Measurements from ENCODE around the gene HK3. TPM values are rescaled to one million over a fixed set of nuclear protein-coding genes. Genes with fewer than 3 reads are reported as not detected.

Gene HK3
- total and polyA plus RNA-seq, 2 of the 8 experiments (the other 6 are each of a cell fraction or from before 2014, with no cell fraction given) = not detected

GRCh38 chr5:176891331-176891958 lies 7.7 kb downstream of the HK3 start:
- no peaks in the 10 kb centered on the region for H3K4me1 ChIP-seq (replicated peaks in 1 of 4; ENCODE audit: control insufficient read depth in 3 of 4, insufficient read depth in 4 of 4, low read length in 3 of 4)
- no peaks in the 10 kb centered on the region for H3K79me2 ChIP-seq (ENCODE audit: control insufficient read depth in 1 of 2, insufficient read depth in 2 of 2, low read length in 2 of 2)
- no peak overlapping the region for H2BK5ac ChIP-seq (ENCODE audit: low read depth, low read length)
- no peaks in the 10 kb centered on the region for H3K27me3 ChIP-seq (replicated peaks in 1 of 4; ENCODE audit: control insufficient read depth in 3 of 4, extremely low read depth in 1 of 4, insufficient read depth in 3 of 4, low read length in 3 of 4)
- no peaks in the 10 kb centered on the region for H3K9me3 ChIP-seq (ENCODE audit: insufficient read depth in 2 of 2, low read depth in 1 of 2, low read length in 1 of 2)
- no peak overlapping the region for H4K91ac ChIP-seq (replicated peaks; ENCODE audit: insufficient read length, low read length)
- H2BK120ac ChIP-seq (replicated peaks; ENCODE audit: low read depth, low read length) = no peak overlapping the region
- H3K9ac ChIP-seq (replicated peaks in 1 of 4; ENCODE audit: extremely low read depth in 1 of 4, low read depth in 3 of 4, low read length in 3 of 4) = no peak overlapping the region
- H2AFZ ChIP-seq (ENCODE audit: low read length) = no peak overlapping the region
- no peak overlapping the region; the same call in 1 of the 2 replicates for H3K18ac ChIP-seq (ENCODE audit: extremely low read depth, low read length)
- no peaks in the 10 kb centered on the region for H4K20me1 ChIP-seq (replicated peaks in 1 of 2; ENCODE audit: control insufficient read depth in 1 of 2, insufficient read depth in 2 of 2, low read length in 2 of 2)
- H4K8ac ChIP-seq (ENCODE audit: extremely low read depth, insufficient read depth, low read length) = no peak overlapping the region
- H3K14ac ChIP-seq (ENCODE audit: insufficient read length) = no peak overlapping the region
- H3K23ac ChIP-seq (ENCODE audit: insufficient read length) = no peak overlapping the region
- H4K5ac ChIP-seq (ENCODE audit: insufficient read length, low read depth, low read length) = no peak overlapping the region
- FAIRE-seq = no peak
- 89% methylated on average over 9 of the region's 9 CpGs; no CpG with 5 or more reads in 1 of the 2 experiments for WGBS, 2 experiments (ENCODE audit: extremely low coverage in 1 of 2, insufficient coverage in 1 of 2, insufficient read length in 1 of 2, insufficient replicate concordance in 2 of 2, low coverage in 1 of 2, low lambda C conversion rate in 2 of 2, missing lambda C conversion rate in 1 of 2)
- no peak overlapping the region for H3K4me3 ChIP-seq (ENCODE audit: extremely low read depth in 1 of 4, insufficient read depth in 2 of 4, low read depth in 3 of 4, low read length in 4 of 4)
- H3K23me2 ChIP-seq (ENCODE audit: low read depth, low read length) = no peaks in the 10 kb centered on the region
- POLR2A ChIA-PET (ENCODE audit: partially characterized antibody) = interaction anchor here (1.1 to 1.2 kb wide), 2 partner anchors 10 to 14 kb away, joined by 3 to 4 read pairs; no protein-coding TSS in a partner anchor
- H2BK20ac ChIP-seq (ENCODE audit: low read length) = no peak overlapping the region
- CTCF ChIA-PET (ENCODE audit: partially characterized antibody) = interaction anchor here (0.8 to 1.9 kb wide), 5 partner anchors 10 to 230 kb away, joined by 3 to 6 read pairs (median 3); no protein-coding TSS in a partner anchor
- no peaks in the 10 kb centered on the region for H3K36me3 ChIP-seq (ENCODE audit: control insufficient read depth in 2 of 4, insufficient read depth in 4 of 4, low read length in 3 of 4)
- H2AK5ac ChIP-seq (ENCODE audit: low read depth, low read length) = no peak overlapping the region
- no peak for DNase-seq (ENCODE audit: low read depth in 1 of 2, low spot score in 2 of 2)
- H2BK12ac ChIP-seq (ENCODE audit: low read depth, low read length) = no peak overlapping the region
- no peak overlapping the region for H3K56ac ChIP-seq (replicated peaks; ENCODE audit: insufficient read length, low read depth, low read length)
- no peak overlapping the region for H3K4ac ChIP-seq (replicated peaks; ENCODE audit: insufficient read length, low read depth, low read length)
- no peaks in the 10 kb centered on the region for H3K79me1 ChIP-seq (ENCODE audit: low read depth, low read length)
- H3K27ac ChIP-seq (ENCODE audit: low read depth, low read length) = no peak overlapping the region
- no peak overlapping the region for H3K4me2 ChIP-seq (ENCODE audit: insufficient read depth in 1 of 2, low read depth in 2 of 2, low read length in 2 of 2)
- no peak overlapping the region for H2BK15ac ChIP-seq (ENCODE audit: low read length)
- TF ChIP-seq USF2 (IDR thresholded peaks at IDR 0.05; ENCODE audit: low read length) = no peak
- TF ChIP-seq NANOG (IDR thresholded peaks at IDR 0.05; ENCODE audit: insufficient read depth, low read depth, low read length, poor library complexity, severe bottlenecking) = no peak
- TF ChIP-seq PHF8 (conservative IDR thresholded peaks at IDR 0.05; ENCODE audit: low read depth, low read length) = no peak
- no peak for TF ChIP-seq FOSL1 (IDR thresholded peaks at IDR 0.05; ENCODE audit: insufficient read depth, low read depth, low read length)
- TF ChIP-seq POLR2AphosphoS5 (IDR thresholded peaks at IDR 0.05; ENCODE audit: low read depth, low read length) = no peak
- no peak for TF ChIP-seq SIX5 (IDR thresholded peaks at IDR 0.05; ENCODE audit: low read depth, low read length)
- TF ChIP-seq KDM1A (IDR thresholded peaks at IDR 0.05; ENCODE audit: borderline replicate concordance, low read length) = no peak
- TF ChIP-seq CBX8 (IDR thresholded peaks at IDR 0.05; ENCODE audit: borderline replicate concordance, low read depth, low read length) = no peak
- TF ChIP-seq SAP30 (IDR thresholded peaks at IDR 0.05; ENCODE audit: insufficient read depth, insufficient replicate concordance, low read length) = no peak
- TF ChIP-seq MAFK (IDR thresholded peaks at IDR 0.05; ENCODE audit: low read depth, low read length) = no peak
- TF ChIP-seq CTBP2 (IDR thresholded peaks at IDR 0.05; ENCODE audit: borderline replicate concordance, insufficient read depth, insufficient read length, low read length) = no peak

Measured in H1 (cell line).